Activated T-cell treated with anti-CD3 and anti-CD28 coated beads for 4 hours (primary cell): Measurements from ENCODE around the gene SERINC4.
"Not testable (repeated sequence)": the region's sequence is repeated elsewhere in the genome, so short reads cannot be mapped to it uniquely, and the experiment has no call there.

Source experiments
- DNase-seq: peaks from one replicate; pipeline ENCODE4 v3.0.0-alpha.2; 2020

SERINC4 gene

GRCh38 chr15:43748376-43748775, 51.6 kb downstream of the SERINC4 start:
- no peak for DNase-seq

GRCh38 chr15:43746903-43747309, 53.1 kb downstream of the SERINC4 start:
- DNase-seq = not testable (repeated sequence)

DNA sequence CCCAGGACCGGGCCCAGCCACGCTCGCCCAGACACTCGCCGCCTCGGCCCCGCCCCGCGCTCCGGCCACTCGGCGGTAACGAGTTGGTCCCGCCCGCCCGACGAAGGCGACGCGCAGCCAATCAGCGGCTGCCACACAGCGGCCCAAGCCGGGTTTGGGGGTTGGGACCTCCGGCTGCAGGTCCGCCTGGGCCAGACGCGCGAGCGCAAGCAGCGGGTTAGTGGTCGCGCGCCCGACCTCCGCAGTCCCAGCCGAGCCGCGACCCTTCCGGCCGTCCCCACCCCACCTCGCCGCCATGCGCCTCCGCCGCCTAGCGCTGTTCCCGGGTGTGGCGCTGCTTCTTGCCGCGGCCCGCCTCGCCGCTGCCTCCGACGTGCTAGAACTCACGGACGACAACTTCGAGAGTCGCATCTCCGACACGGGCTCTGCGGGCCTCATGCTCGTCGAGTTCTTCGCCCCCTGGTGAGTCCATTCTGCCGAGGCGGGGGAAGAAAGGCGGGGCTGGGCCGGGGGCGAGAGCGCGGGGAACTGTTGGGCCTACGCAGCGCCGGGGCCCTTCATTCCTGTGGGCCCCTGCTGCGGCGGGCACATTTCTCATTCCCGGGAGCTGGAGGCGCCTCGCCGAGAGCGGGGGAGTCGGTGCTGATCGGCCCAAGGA, 53.6 kb downstream of the SERINC4 start, which contains the start of gene PDIA3:
PDIA3 (plus strand) TSS at position 194 of the 658 bp plus-strand sequence; CDS start at position 296, 102 bp downstream.
- peak; percentile 70 for DNase-seq
